Neutrophil (primary cell): ENCODE measurements around the gene HLA-E.
A peak's percentile ranks its signal among the peaks of the same experiment; 100 is the strongest.

Experiments
- H3K27ac ChIP-seq: fragments of 200-600 bp; sonication (generic); 2 replicates; pipeline ENCODE4 v1.5.1; 2016; ENCODE audit warnings: mild to moderate bottlenecking, moderate library complexity
- H3K27me3 ChIP-seq: fragments of 200-600 bp; sonication (generic); 2 replicates; pipeline ENCODE4 v1.6.0; 2016; ENCODE audit warnings: mild to moderate bottlenecking
- H3K36me3 ChIP-seq: fragments of 200-600 bp; sonication (generic); 2 replicates; pipeline ENCODE4 v1.5.1; 2017
- H3K4me1 ChIP-seq, 2 experiments: fragments of 200-600 bp in 1 of 2; sonication (generic) in 1 of 2; 1 replicate in 1 of 2; 2 replicates in 1 of 2; pipeline versions ENCODE4 v1.5.1 to v1.6.1; 2013 to 2016; ENCODE audit warnings: low read depth in 1 of 2, low read length in 1 of 2, mild to moderate bottlenecking in 1 of 2, moderate library complexity in 1 of 2; ENCODE audit not compliant: control insufficient read depth in 1 of 2, insufficient read depth in 1 of 2
- H3K4me3 ChIP-seq, 2 experiments: fragments of 200-600 bp in 1 of 2; sonication (generic) in 1 of 2; 1 replicate in 1 of 2; 2 replicates in 1 of 2; pipeline ENCODE4 v1.5.1; 2013 to 2016; ENCODE audit warnings: low read depth in 1 of 2, low read length in 1 of 2, mild to moderate bottlenecking in 1 of 2, moderate library complexity in 1 of 2
- H3K9me3 ChIP-seq: fragments of 200-600 bp; sonication (generic); 2 replicates; pipeline ENCODE4 v1.5.1; 2016
- TF ChIP-seq, protein P1 (sequence below): fragments of 200-600 bp; sonication (generic); IDR thresholded peaks from 2 replicates; pipeline ENCODE4 v1.5.1; 2016; ENCODE audit warnings: antibody characterized with exemption

Gene HLA-E

DNA sequence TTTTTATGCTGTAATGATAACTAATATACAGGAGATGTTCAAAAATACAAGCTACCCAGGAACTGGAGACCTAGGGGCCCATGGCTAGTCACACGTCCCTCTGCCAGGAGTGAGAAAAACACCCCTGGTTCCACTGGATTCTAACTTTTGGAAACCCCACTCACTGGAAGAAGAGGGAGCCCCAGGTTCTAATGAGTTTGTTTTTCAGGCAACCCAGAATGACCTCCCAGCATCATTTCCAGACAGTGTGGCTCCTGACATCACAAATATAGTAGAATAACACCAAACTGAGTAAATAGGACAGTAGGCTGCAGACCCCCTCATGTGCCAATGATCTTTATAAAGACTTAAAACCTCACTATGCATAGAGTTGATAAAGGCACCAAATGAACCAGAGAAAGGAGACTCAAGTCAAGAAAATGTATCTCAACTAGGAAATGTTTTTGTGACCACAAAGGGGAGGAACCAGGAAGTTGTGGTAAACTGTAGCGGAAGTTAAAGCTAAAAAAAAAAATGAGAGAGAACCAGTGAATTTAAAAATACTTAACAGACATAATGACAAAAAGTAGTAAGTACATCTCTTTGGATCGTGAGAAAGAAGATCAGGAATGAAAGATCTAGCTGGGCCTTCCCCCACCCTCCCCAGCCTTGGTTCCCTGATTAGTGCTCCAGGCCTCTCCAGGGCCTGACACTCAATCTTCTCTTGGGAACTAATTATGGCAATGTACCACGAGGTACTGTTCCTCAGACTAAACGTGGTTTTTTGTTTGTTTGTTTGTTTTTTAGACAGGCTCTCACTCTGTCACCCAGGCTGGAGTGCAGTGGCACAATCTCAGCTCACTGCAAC lies 19.8 kb downstream of the HLA-E start:
- Histone ChIP-seq H3K4me3 (peak overlapping the region; percentile 46 to 58), H3K9me3 (no peaks in the 10 kb centered on the region), H3K27me3 (no peaks in the 10 kb centered on the region), H3K27ac (peak overlapping the region; percentile 94), H3K4me1 (peaks cover 66 to 72% of the 10 kb centered on the region in 2 experiments), H3K36me3 (no peaks in the 10 kb centered on the region)
- TF ChIP-seq, protein P1, sequence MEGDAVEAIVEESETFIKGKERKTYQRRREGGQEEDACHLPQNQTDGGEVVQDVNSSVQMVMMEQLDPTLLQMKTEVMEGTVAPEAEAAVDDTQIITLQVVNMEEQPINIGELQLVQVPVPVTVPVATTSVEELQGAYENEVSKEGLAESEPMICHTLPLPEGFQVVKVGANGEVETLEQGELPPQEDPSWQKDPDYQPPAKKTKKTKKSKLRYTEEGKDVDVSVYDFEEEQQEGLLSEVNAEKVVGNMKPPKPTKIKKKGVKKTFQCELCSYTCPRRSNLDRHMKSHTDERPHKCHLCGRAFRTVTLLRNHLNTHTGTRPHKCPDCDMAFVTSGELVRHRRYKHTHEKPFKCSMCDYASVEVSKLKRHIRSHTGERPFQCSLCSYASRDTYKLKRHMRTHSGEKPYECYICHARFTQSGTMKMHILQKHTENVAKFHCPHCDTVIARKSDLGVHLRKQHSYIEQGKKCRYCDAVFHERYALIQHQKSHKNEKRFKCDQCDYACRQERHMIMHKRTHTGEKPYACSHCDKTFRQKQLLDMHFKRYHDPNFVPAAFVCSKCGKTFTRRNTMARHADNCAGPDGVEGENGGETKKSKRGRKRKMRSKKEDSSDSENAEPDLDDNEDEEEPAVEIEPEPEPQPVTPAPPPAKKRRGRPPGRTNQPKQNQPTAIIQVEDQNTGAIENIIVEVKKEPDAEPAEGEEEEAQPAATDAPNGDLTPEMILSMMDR = no peak

DNA sequence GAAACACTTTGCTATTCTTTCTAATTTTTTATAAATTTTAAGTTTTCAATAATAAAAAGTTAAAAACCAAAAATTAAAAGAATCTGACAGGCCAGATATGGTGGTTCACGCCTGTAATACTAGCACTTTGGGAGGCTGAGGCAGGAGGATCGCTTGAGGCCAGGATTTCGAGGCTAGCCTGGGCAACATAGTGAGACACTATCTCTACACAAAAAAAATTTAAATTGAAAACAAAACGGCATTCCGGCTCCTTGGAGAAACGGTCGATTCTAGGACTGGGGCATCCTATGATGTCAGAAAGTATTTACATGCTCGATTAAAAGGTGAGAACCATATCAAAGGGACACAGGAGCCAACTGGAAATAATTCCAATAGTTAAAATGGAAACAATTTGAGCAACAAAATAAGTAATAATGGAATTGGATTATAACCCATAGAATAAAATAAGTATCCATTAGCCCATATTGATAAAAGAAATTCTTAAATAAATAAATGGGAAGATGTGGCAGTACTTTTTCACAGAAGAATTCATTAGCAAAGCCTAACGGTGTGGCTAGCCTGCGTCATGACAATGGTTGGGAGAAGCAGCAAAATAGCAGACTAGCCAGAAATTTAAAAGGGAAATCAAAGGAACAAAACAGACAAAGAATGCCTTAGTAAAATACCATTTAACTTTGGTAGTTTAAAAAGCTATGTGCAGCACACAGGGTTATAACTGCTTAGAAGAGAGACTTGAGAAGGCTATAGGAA lies 21.3 kb downstream of the HLA-E start:
- Histone ChIP-seq H3K4me3 (peak overlapping the region in 1 of 2 experiments; percentile 58), H3K27me3 (no peaks in the 10 kb centered on the region), H3K9me3 (no peaks in the 10 kb centered on the region), H3K4me1 (peaks cover 78 to 82% of the 10 kb centered on the region in 2 experiments), H3K36me3 (no peaks in the 10 kb centered on the region), H3K27ac (peak overlapping the region; percentile 94)
- TF ChIP-seq, protein P1 = no peak

DNA sequence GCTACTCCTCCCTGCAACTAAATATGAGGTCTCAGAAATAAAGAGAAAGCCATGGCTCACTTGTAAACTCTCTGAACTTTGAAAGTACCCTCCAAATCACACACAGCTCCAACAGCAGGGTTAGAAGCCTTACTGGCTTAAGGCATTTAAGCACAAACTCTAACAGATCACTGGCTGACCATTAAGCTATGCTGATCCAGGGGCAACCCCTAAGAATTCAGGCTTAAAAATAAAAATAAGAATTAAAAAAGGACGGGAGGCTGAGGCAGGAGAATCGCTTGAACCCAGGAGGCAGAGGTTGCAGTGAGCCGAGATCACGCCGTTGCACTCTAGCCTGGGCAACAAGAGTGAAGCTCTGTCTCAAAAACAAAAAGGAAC lies 21.8 kb downstream of the HLA-E start:
- H3K27ac ChIP-seq = peak overlapping the region; percentile 94

DNA sequence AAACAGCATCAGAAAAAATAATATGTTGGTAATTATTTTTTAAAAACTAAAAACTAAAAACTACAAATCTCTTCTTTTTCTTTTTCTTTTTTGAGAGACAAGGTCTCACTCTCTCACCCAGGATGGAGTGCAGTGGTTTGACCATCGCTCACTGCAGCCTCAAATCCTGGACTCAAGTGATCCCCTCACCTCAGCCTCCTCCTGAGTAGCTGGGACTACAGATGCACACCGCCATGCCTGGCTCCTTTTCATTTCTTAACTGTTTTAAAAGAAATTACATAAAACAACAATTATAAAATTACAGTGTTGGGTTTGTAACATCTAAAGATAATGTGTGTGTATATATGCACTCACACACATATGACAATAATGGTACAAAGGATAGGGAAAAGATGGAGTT lies 24.1 kb downstream of the HLA-E start:
- Histone ChIP-seq H3K36me3 (no peaks in the 10 kb centered on the region), H3K9me3 (no peaks in the 10 kb centered on the region), H3K27me3 (no peaks in the 10 kb centered on the region), H3K27ac (peak overlapping the region; percentile 95), H3K4me3 (no peak overlapping the region), H3K4me1 (peaks cover 89% of the 10 kb centered on the region in 2 experiments)
- TF ChIP-seq, protein P1 = no peak

More for the DNA sequence above, 21.8 kb downstream of the HLA-E start:
- peaks cover 78 to 84% of the 10 kb centered on the region in 2 experiments for H3K4me1 ChIP-seq
- H3K9me3 ChIP-seq = no peaks in the 10 kb centered on the region
- no peaks in the 10 kb centered on the region for H3K36me3 ChIP-seq
- H3K4me3 ChIP-seq = peak overlapping the region in 1 of 2 experiments; percentile 58
- TF ChIP-seq, protein P1 = no peak
- no peaks in the 10 kb centered on the region for H3K27me3 ChIP-seq

DNA sequence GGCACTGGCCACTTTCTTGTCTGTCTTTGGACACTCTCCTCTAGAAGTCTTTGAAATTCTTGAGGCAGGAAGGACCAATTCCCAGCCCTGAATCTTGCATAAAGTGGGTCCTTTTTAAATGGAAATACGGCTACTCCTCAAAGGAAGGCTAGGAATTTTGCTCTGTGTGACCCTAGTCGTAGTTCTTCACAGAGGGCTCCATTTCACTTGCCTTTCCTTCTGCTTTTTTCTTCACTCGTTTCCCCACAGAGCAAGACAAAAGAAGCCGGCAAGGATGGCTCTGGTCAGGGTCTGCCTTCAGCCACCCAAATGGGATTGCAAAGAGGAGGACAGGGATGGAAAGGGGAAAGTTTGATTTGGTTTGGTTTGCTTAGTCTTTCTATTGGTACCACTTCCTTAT lies 25.8 kb downstream of the HLA-E start:
- peak overlapping the region; percentile 95 for H3K27ac ChIP-seq
- H3K36me3 ChIP-seq = no peaks in the 10 kb centered on the region
- no peaks in the 10 kb centered on the region for H3K27me3 ChIP-seq
- peaks cover 72 to 85% of the 10 kb centered on the region in 2 experiments for H3K4me1 ChIP-seq
- TF ChIP-seq, protein P1 = no peak
- H3K4me3 ChIP-seq = peak overlapping the region; percentile 66 to 74
- H3K9me3 ChIP-seq = no peaks in the 10 kb centered on the region
